ENCODE results near the gene CDNF. TPM values are rescaled to one million over a fixed set of nuclear protein-coding genes. Genes with fewer than 3 reads are reported as not detected.

Gene CDNF
- total RNA-seq, 4 donors from 2014 or later: 2.6 to 9.1 (median 3.8) TPM; not detected in 1

DNA sequence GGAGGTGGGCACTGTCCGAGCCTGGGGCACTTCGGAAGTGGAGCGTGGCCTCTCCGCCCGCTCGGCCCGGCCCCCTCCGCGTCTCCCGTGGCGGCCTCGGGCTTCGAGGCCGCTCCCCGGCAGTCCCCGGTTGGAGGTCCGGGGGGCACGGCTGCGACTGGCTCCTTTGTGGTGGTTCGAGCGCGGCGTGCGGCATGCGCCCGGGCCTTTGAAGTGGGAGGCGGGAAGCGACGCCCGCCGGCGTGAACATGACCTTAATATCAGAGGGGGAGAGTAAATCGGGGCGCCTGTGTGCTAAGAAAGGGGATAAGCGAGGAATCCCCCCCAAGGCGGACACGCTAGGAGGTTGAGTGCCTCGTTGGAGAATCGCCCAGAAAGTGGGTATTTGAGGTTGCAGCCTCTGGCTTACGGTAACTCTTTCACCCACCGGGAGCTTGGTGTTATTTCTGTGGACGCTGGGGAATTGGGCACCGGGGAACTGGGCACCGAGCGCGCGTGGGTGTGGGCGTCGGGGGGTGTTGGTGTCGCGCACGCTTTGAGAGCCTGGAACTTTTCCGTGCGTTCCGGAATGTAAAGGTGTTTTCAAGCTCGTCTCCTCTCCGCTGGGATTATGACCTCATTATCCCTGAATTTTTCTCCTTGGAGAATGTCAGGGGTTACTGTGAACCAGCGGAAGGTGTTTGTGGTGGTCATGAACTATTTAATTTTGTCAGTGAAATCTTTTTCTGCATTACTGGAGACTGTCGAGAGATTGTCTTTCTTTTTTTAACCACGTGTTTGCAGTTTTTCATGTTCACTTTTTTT, 41.5 kb upstream of the CDNF start:
- H3K27ac ChIP-seq: peak overlapping the region; percentile 73 to 95
- H3K9me3 ChIP-seq: no peaks in the 10 kb centered on the region
- intact Hi-C loops (cut with DNase I; ENCODE audit: low total_unique reads): no loop called here

DNA sequence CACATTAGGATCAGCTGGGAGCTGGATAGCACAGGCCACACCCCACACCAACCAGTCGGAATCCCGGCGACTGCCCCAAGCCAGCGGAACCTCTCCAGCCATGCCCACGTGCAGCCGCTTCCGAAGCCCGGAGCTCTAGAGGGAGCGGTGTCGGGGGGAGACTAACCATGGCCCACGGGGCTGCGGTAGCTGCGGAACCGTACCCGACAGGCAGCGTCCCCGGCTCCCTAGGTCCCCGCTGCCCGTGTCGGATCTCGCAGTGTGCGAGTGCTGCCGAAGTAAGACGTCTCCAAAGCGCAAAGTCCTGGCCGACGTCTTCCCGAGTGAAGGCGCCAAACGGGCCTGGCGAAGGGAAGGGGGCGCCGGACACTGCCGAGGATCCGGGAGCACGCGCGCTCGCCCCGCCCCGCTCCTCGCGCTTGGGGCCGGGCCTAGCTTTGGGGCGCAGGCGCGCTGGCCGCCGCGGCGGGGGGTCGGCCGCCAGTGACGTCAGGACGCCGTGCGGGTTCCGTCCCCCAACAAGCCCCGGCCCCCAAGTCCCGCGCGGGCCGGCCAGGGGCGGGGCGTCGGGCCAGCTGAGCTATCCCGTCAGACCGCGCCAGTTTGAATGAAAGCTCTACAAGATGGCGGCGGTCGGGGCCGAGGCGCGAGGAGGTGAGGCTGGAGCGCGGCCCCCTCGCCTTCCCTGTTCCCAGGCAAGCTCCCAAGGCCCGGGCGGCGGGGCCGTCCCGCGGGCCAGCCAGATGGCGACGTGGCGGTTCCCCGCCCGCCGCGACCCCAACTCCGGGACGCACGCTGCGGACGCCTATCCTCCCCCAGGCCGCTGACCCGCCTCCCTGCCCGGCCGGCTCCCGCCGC, 40.7 kb upstream of the CDNF start, which contains the start of gene SUV39H2:
Gene SUV39H2 (plus strand): TSS at position 601 of the 858 bp plus-strand sequence. CDS start 23 bp downstream, at position 624.
- TF ChIP-seq, protein P1, sequence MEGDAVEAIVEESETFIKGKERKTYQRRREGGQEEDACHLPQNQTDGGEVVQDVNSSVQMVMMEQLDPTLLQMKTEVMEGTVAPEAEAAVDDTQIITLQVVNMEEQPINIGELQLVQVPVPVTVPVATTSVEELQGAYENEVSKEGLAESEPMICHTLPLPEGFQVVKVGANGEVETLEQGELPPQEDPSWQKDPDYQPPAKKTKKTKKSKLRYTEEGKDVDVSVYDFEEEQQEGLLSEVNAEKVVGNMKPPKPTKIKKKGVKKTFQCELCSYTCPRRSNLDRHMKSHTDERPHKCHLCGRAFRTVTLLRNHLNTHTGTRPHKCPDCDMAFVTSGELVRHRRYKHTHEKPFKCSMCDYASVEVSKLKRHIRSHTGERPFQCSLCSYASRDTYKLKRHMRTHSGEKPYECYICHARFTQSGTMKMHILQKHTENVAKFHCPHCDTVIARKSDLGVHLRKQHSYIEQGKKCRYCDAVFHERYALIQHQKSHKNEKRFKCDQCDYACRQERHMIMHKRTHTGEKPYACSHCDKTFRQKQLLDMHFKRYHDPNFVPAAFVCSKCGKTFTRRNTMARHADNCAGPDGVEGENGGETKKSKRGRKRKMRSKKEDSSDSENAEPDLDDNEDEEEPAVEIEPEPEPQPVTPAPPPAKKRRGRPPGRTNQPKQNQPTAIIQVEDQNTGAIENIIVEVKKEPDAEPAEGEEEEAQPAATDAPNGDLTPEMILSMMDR (IDR thresholded peaks at IDR 0.05): peak; percentile 11 to 25 (median 22)
- TF ChIP-seq POLR2A (IDR thresholded peaks at IDR 0.05): peak; percentile 55 to 86
- peak within 1 kb of the TSS; percentile 73 to 97 for H3K4me3 ChIP-seq
- DNase-seq: peak; percentile 93 to 97
- H3K27me3 ChIP-seq: no peaks in the 10 kb centered on the region
- intact Hi-C loops (cut with DNase I; ENCODE audit: low total_unique reads): no loop called here
- no peaks in the 10 kb centered on the region for H3K9me3 ChIP-seq
- no peaks in the 10 kb centered on the region for H3K4me1 ChIP-seq
- no peaks in the 10 kb centered on the region for H3K36me3 ChIP-seq
- peak within 1 kb of the TSS; percentile 95 for H3K27ac ChIP-seq

More for the DNA sequence above, 41.5 kb upstream of the CDNF start:
- peak in 1 of 2 donors; percentile 29 for DNase-seq
- no peaks in the 10 kb centered on the region for H3K27me3 ChIP-seq
- H3K4me3 ChIP-seq: peak overlapping the region; percentile 58 to 73
- no peak for TF ChIP-seq POLR2A (IDR thresholded peaks at IDR 0.05)
- TF ChIP-seq, protein P1 (IDR thresholded peaks at IDR 0.05): no peak
- H3K36me3 ChIP-seq: no peaks in the 10 kb centered on the region
- no peaks in the 10 kb centered on the region for H3K4me1 ChIP-seq

DNA sequence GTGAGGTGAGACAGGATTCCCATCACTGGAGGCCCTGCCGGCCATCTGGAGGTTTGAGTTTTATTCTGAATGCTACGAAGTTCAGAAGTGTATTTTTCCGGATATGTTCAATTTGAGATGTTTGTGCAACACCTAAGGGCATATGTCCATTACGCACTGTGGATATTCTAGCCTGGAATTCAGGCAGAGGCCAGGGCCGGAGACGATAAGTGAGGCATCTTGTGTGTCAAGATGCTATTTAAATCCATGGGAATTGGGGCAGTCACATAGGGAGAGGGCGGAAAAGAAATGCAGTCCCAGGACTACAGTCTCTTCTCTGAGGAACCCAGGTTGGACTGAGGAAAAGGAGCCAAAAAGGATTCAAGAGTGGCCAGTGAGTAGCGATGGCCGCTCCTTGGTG, 38.9 kb upstream of the CDNF start:
- Histone ChIP-seq H3K27ac (no peak overlapping the region), H3K4me3 (no peak overlapping the region)
- intact Hi-C loops (cut with DNase I; ENCODE audit: low total_unique reads): no loop called here

GRCh38 chr10:14875941-14876340, 38.1 kb upstream of the CDNF start:
- no peaks in the 10 kb centered on the region for H3K27me3 ChIP-seq
- no peaks in the 10 kb centered on the region for H3K9me3 ChIP-seq
- no peak for TF ChIP-seq POLR2A (IDR thresholded peaks at IDR 0.05)
- TF ChIP-seq, protein P1 (IDR thresholded peaks at IDR 0.05): no peak
- H3K36me3 ChIP-seq: no peaks in the 10 kb centered on the region
- intact Hi-C loops (cut with DNase I; ENCODE audit: low total_unique reads): no loop called here
- H3K4me1 ChIP-seq: no peaks in the 10 kb centered on the region
- H3K4me3 ChIP-seq: no peak overlapping the region
- no peak for DNase-seq
- H3K27ac ChIP-seq: no peak overlapping the region

More for the DNA sequence above, 38.9 kb upstream of the CDNF start:
- Histone ChIP-seq H3K9me3 (no peaks in the 10 kb centered on the region), H3K36me3 (no peaks in the 10 kb centered on the region), H3K4me1 (no peaks in the 10 kb centered on the region), H3K27me3 (no peaks in the 10 kb centered on the region)
- DNase-seq: no peak
- TF ChIP-seq, protein P1 (IDR thresholded peaks at IDR 0.05): no peak
- TF ChIP-seq POLR2A (IDR thresholded peaks at IDR 0.05): no peak
